HL-60/S4 (cell line): ENCODE data around the gene TPST1.
"Not testable (repeated sequence)": the region's sequence is repeated elsewhere in the genome, so short reads cannot be mapped to it uniquely, and the experiment has no call there.

ENCODE experiments used
- in situ Hi-C: fragments of 300-500 bp; cut with MboI; formaldehyde crosslinking; loops from 2 replicates; pipeline ENCODE4 v1.14.3; 2022; ENCODE audit warnings: low sequenced_read_pairs

Gene TPST1

DNA sequence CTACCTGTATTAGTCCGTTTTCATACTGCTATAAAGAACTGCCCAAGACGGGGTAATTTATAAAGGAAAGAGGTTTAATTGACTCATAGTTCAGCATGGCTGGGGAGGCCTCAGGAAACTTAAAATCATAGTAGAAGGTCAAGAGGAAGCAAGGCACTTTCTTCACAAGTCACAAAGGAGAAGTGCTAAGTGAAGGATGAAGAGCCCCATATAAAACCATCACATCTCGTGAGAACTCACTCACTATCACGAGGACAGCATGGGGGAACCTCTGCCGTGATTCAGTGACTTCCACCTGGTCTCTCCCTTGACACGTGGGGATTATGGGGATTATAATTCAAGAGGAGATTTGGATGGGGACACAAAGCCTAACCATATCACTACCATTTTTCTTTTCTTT lies 119.9 kb downstream of the TPST1 start:
- in situ Hi-C loops, result not testable (repeated sequence)

DNA sequence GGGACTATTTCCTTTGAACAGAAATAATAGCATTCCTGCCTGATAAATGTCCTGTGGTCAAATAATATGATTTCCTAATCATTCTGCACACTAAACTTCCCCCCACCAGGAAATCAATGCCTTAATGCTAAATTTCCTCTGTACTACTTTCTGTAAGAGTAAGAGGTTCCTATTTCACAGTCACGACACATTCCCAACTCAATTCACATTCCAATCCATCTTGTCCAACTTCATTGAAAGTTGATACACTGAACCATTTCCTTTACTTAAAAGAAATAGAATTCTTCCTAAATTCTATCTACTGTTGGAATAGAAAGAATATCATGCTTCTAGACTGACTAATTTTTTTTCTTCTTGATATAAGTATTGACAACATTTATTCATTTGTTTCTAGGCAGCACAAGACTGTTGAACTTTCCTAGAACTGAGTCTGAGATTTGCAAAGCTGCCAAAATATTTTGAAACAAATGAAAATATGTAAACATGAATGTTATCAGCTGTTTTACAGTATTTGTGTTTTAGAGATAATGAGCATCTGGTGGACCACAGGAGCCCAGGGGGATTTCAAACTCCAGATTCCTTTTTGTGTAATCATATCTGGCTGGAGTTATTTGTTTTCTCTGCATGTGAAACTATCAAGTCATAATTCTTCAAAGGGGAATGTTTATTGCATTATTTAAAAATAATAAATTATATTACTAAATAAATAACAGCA lies 121.5 kb downstream of the TPST1 start:
- in situ Hi-C loops, result no loop called here

DNA sequence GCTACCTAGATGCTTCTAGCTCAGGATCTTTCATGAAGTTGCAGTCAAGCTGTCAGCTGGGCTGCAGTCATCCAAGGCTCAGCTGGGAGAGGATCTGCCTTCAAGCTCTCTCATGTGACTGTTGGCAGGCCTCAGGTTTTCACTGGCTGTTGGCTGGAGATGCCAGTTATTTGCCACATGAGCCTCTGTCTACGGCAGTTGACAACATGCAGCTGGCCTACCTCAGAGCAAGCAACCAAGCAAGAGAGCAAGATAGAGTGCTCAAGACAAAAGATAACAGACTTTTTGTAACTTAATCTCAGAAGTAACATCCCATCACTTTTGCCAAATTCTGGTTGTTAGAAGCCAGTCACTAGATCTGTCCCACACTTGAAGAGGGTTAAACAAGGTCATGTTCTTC lies 125.8 kb downstream of the TPST1 start:
- in situ Hi-C loops, result no loop called here

DNA sequence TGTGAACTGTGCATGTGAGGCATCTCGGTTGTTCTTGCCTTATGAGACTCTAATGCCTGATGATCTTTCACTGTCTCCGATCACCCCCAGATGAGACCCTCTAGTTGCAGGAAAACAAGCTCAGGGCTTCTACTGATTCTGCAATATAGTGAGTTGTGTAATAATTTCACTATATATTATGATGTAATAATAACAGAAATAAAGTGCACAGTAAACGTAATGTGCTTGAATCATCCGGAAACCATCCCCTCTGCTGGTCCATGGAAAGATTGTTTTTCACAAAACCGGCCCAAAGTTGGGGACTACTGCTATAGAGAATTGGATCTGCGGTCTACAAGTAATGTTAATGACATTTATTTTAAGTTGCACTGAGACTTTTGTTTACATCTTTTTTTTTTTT lies 126.7 kb downstream of the TPST1 start:
- in situ Hi-C loops, result no loop called here

DNA sequence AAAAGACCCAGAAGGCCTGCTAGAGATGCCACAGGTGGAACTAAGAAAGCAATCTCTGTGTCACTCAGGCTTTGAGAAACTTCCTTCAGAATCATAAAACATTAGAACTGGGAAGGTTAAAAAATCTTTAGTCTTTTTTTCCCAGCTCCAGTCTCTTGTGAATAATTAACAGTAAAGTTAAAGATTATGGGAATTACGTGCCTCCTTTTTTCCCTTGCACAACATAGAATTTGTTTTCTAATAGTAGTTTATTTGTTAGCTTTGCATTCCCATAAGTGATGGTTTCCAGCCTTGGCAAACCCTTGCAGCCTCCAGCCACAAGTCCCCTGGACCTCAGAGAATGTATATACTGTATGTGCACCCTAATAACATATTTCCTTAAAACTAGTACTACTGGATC lies 128.3 kb downstream of the TPST1 start:
- in situ Hi-C loops, result no loop called here

DNA sequence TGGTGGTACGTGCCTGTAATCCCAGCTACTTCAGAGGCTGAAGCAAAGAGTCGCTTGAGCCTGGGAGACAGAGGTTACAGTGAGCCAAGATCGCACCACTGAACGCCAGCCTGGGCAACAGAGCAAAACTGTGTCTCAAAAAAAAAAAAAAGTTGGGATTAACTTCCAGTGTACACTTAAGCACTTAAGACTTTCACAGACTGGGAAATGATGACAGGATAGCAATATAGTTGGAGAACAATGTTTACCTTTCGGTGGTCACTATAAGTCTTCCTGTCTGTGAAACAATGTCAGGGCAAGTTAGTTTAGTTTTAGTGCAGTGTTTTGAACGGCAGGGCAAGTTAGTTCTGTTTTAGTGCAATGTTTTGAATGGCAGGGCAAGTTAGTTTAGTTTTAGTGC lies 130.2 kb downstream of the TPST1 start:
- in situ Hi-C loops, result no loop called here

DNA sequence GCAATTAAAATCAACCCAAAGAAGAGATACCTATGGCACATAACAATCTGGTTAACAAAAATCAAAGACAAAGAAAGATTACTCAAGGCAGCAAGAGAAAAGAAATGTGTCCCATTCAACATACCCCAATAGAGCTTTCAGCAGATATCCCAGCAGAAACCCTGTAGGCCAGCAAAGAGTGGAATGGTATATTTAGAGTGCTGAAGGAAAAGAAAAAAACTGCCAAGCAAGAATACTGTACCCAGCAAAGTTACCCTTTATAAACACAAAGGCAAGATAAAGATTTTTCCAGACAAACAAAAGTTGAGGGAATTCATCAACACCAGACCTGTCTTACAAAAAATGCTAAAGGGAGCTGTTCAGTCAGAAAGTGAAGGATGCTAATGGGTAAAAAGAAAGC lies 131.6 kb downstream of the TPST1 start:
- in situ Hi-C loops, result no loop called here

DNA sequence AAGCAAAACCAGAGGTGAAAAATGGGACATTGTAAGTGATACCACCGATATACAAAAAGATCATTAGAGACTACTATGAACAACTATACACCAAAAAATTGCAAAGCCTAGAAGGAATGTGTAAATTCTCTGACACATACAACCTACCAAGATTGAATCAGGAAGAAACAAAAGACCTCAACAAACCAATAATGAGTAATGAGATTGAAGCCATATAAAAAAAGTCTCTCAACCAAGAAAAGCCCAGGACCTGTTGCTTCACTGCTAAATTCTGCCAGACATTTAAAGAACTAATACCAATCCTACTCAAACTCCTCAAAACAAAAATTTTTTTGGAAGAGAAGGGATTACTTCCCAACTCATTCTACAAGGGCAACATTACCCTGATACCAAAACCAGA lies 134.0 kb downstream of the TPST1 start:
- in situ Hi-C loops, result no loop called here

DNA sequence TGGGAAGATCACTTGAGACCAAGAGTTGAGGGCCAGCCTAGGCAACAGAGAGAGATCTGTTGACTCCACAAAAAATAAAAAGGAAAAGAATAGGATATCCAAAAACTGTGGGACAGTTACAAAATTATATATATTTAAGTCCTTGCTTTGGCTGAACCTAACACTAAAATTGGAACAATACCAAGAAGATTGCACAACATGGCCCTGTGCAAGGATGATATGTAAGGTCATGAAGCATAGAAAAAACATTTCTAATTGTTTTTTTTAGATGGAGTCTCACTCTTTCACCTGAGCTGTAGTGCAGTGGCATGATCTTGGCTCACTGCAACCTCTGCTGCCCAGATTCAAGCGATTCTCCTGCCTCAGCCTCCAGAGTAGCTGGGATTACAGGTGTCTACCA lies 139.0 kb downstream of the TPST1 start:
- in situ Hi-C loops, result no loop called here

DNA sequence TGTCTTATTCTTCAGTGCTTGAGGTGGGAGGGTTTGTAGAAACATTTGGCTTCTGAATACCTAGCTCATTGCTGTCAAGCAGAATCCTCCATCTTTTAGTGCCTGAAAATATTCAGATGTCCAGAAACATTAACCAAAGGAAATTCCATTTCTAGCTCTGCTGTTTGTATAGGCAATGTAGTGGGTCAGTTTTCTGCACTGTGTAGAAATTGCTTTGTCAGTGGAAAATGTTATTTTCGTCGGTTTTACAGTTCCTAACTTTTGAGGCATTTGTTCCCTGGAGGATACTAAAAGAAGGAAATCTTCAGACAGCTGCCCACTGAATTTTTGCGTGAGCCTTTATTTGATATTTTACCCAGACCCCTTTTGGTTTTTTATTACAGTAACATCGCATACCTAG lies 143.4 kb downstream of the TPST1 start:
- in situ Hi-C loops, result no loop called here

DNA sequence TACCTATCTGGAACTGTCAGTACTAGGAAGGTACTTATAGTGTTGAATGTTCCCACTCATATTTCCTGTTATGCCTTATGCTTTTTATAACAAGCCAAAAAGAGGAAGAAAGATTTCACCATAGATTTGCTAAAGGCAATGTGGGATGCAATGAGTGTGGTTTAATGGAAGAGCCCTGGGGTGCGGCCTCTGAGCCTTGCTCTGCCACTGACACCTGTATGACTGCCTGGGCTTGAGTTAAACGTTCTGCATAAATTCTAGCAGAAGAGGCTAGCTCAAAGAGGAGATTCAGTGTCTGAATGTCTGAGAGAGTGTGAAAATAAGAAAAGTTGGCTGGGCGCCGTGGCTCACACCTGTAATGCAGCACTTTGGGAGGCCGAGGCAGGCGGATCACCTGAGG lies 143.8 kb downstream of the TPST1 start:
- in situ Hi-C loops, result no loop called here

DNA sequence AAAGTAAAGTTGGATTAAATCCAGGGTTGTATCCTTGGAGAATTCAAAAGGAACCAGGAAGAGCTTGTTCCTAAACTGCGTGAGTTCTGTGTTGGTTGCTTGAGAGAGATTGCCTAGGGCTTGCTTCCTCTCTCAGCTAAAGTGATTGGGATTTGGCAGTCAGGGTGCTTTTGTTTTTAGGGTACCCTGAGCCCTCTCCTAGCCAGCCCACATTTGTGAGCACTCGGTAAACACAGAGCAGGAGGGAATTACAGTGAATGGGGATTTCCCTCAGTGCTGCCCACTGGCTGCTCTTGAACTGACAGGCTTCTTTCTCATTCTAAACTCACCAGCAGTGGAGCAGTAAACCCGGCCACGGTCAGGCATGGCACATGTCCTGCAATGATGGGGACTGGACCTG lies 146.9 kb downstream of the TPST1 start:
- in situ Hi-C loops, result no loop called here

DNA sequence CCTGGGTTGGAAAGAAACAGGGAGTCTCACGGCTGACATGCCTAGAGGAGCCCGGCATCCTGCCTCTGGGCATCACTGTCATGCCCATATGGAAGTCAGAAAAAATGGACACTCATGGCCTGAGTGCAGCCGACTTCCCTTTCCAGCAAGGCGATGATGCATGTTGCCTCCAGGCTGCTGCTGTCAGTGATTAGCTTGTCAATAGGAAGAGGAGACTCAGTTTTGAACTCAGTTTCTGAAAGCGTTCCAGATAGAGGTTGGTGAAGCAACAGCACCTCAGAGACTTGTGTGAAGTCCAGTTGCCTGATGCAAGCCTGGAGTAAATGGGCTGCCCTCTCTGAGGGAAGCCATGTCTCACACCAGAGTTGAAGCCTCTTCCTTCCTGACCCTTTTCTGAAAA lies 148.4 kb downstream of the TPST1 start:
- in situ Hi-C loops, result no loop called here

DNA sequence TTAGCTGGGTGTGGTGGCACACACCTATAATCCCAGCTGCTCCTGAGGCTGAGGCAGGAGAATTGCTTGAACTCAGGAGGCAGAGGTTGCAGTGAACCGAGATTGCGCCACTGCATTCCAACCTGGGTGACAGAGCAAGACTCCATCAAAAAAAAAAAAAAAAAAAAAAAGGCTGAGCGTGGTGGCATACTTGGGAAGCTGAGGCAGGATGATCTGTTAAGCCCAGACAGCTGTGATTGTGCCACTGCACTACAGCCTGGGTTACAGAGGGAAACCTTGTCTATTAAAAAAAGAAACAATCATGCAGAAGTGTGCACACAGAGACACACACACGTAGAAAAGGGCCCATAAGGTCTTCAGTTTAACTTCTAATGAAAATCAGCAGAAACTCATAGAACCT lies 150.6 kb downstream of the TPST1 start:
- in situ Hi-C loops, result no loop called here

DNA sequence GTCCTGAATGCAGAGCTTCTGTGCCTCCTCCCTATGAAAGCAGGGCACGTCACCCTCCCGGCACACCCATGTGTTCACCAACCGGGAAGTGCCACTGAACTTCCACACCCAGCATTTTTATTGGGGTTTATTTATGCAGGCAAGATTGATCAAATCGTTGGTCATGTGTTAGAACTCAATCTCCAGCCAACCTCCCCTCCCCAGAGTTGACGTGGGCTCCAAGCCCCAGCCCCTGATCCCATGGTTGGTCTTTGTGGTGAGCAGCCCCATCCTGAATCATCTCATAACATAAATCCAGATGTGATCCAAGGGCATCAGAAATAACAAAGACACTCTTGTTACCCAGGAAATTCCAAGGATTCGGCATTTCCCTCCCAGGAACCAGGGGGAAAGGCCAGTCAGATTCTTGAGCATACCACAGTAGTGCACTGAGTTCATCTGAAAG lies 151.2 kb downstream of the TPST1 start:
- in situ Hi-C loops, result no loop called here

DNA sequence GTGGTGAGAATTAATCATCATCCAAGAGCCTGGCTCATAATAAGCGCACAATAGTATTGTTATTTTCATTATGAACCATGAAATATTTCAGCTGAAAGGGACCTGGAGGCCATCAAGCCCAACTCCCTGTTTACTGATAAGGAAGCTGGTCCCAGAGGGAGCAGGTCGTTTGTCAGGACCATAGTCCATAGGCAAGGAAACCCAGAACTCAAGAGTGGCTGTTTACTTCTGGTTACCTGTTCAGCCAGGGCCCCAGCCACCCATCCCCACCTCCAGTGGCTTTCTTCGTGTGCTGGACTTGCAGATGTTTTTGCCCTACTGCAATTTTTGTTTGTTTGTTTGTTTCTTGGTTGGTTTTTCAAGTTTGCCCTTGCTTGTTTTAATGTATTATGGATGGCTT lies 152.0 kb downstream of the TPST1 start:
- in situ Hi-C loops, result no loop called here

DNA sequence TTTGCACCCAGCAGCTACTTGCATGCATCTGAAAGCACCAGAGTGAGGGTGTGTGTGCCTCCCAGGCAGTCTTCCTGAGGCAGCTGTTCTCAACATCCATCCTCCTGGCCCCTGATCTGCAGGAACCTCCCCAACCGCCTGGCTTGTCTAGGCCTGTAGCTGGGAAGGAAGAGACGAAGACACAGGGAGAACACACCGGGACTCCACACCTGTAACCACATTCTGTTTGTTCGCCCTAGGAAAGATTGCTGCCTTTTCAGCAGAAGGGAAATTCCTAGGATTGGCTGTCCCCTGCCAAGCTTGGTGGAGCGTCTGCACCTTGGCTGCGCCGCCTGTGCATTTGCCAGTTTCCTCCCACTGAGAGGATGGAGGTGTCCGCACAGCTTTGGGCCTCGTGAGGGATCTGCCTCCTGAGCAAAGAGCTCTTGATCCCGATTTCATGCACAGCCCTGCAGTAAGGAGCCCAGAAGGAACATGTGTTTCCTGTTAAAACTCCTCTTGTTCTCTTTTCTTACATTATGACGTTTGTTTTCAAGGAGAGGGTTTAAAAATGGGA lies 154.6 kb downstream of the TPST1 start:
- in situ Hi-C loops, result no loop called here

DNA sequence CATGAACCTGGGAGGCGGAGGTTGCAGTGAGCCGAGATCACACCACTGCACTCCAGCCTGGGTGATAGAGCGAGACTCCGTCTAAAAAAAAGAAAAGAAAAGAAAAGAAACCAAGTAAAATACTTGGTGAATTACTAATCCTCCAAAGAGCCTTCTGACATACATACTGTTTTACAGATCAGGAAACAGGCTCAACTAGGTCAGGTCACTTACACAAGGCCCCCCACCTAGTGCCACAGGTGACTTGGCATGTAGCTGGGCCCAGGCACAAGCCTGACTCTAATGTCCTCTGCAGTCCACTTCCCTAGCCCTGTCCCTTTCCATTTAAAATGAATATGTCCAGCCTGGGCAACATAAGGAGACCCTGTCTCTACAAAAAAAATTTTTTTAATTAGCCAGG lies 157.0 kb downstream of the TPST1 start:
- in situ Hi-C loops, result no loop called here

DNA sequence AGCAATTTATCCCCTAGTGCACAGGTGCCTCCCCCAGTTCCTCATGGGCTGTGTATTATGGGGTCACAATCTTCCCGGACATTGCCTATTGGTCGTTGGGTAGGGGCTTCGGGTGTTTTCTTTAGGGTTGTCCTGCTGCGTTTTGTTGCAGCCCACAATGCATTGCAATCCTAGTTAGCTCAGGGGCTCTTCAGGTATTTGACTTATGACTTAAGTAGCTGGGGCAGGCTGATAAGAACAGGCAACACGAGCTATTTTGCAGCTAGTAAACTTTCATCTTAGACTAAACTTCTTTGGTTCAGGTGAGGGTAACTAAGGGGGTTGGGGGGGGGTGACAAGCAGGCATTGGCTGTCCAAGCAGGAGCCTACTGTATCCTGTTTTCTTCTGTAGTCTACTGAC lies 158.5 kb downstream of the TPST1 start:
- in situ Hi-C loops, result no loop called here

DNA sequence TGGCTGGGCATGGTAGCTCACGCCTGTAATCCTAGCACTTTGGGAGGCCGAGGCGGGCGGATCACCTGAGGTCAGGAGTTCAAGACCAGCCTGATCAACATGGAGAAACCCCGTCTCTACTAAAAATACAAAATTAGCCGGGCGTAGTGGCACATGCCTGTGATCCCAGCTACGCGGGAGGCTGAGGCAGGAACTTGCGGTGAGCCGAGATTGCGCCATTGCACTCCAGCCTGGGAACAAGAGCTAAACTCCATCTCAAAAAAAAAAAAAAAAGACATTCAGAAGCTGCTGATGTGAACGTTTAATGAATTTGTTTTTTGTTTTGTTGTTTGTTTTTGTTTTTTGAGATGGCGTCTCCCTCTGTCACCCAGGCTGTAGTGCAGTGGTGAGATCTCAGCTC lies 159.9 kb downstream of the TPST1 start:
- in situ Hi-C loops, result not testable (repeated sequence)

DNA sequence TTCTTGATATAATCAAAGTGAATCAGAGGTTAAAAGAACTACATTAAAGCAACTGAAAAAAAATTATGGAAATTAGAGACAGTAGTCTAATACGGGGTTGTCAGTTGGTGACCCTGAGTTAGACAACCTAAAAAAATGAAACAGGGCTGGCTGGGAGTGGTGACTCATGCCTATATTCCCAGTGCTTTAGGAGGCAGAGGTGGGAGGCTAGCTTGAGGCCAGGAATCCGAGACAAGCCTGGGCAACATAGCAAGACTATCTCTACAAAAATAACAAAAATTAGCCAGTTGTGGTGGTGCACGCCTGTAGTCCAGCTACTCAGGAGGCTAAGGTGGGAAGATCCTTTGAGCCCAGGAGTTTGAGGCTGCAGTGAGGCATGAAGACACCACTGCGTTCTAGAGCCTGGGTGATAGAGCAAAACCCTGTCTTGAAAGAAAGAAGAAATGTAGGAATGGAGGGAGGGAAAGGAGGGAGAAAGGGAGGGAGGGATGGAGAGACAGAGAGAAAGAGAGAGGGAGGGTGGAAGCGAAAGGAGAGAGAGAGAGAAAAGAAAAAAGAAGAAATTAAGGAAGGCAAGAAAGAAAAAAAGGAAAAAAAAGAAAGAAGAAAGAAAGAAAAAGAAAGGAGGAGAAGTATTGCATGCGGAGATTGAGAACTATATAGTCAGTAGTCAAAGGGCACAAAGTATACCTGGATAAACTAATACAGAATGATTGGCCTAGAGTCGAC lies 166.1 kb downstream of the TPST1 start:
- in situ Hi-C loops, result no loop called here

DNA sequence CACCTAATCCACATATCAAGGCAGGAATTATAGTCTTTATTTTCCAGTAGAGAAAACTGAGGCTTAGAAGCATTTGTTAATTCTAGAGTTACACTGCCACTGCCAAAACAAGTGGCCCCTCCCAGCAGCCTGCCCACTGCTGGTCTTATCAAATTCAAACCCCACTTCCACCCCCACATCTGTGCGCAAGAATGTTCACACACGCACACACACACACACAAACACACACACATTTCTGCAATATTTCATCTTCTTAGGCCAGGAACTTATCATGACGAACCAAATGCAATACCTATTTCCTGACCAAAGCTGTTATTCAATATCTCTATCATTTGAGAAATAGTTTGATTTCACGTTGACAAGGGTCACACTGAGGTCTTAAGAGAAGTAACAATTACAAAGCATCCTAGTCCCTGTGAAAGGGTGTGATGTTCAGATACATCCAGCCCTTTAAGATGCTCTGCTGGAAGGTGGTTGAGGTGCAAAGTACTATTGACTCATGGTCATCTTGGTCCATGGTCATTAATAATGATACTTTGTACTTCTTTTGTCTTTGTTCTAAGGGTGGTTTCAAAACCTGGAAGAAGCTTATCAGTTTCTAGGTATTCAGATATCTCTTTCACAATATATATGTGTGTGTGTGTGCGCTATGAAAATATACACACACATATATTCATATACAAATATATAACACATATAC lies 169.2 kb downstream of the TPST1 start:
- in situ Hi-C loops, result not testable (repeated sequence)
